Cardiac fibroblast (primary cell): ENCODE measurements around the gene FARSA.

ENCODE experiments used
- DNase-seq, 2 donors: peaks; one replicate each; pipeline versions ENCODE4 v3.0.0 to v3.0.0-alpha.2; 2010; ENCODE audit warnings: low read depth in 2 of 2
- H3K4me3 ChIP-seq, 2 donors: replicated peaks in 1 of 2; 1 replicate in 1 of 2; 2 replicates in 1 of 2; pipeline ENCODE4 v1.5.1; 2011; ENCODE audit warnings: low read depth in 2 of 2, low read length in 2 of 2, mild to moderate bottlenecking in 2 of 2, moderate library complexity in 1 of 2
- TF ChIP-seq, protein P1 (sequence below): IDR thresholded peaks from one replicate; pipeline ENCODE4 v1.5.1; 2011; ENCODE audit warnings: low read depth, mild to moderate bottlenecking, low read length, inconsistent platforms

FARSA gene

DNA sequence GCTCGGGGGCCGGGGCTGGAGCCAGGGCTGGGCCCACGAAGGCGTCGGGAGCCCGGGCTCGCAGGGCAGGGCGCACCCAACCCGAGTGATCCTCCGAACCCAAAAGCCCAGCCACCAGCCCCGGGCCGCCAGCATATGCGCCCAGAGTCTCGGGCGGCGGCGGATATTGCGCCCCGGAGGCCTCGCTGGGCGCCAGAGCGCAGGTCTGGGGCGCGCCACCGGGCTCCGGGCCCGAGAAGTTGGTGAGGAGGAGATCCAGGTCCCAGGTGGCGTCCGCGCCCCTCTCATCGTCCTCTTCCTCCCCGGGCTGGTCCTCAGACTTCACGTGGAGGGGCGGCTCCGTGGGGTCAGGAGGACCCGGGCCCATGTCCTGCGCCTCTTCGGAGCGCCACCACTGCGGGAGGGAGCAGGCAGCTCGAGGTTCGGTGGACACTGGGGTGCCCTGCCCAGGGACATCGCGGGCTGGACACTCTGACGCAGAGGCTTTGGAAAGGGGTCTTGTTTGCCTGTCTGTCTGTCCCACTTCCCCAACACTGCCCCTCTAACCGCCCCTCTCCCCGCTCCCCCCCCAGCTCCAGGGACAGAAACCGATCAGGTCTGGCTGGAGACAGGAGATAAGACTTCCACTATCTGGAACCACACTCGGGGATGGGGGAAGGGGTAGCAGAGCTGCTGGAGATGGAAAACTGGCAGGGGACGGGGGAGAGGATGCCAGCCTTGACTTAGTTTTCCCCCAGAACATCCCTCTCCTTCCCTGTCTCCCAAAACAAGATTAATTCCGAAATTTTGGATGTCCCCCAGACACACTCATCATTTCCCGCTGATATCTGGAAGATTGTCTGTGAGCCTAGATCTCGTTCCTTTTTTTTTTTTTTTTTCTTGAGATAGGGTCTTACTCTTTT, 47.5 kb downstream of the FARSA start:
- H3K4me3 ChIP-seq = peak overlapping the region; percentile 11 to 35
- TF ChIP-seq, protein P1, sequence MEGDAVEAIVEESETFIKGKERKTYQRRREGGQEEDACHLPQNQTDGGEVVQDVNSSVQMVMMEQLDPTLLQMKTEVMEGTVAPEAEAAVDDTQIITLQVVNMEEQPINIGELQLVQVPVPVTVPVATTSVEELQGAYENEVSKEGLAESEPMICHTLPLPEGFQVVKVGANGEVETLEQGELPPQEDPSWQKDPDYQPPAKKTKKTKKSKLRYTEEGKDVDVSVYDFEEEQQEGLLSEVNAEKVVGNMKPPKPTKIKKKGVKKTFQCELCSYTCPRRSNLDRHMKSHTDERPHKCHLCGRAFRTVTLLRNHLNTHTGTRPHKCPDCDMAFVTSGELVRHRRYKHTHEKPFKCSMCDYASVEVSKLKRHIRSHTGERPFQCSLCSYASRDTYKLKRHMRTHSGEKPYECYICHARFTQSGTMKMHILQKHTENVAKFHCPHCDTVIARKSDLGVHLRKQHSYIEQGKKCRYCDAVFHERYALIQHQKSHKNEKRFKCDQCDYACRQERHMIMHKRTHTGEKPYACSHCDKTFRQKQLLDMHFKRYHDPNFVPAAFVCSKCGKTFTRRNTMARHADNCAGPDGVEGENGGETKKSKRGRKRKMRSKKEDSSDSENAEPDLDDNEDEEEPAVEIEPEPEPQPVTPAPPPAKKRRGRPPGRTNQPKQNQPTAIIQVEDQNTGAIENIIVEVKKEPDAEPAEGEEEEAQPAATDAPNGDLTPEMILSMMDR = no peak
- peak in 1 of 2 donors; percentile 16 for DNase-seq

DNA sequence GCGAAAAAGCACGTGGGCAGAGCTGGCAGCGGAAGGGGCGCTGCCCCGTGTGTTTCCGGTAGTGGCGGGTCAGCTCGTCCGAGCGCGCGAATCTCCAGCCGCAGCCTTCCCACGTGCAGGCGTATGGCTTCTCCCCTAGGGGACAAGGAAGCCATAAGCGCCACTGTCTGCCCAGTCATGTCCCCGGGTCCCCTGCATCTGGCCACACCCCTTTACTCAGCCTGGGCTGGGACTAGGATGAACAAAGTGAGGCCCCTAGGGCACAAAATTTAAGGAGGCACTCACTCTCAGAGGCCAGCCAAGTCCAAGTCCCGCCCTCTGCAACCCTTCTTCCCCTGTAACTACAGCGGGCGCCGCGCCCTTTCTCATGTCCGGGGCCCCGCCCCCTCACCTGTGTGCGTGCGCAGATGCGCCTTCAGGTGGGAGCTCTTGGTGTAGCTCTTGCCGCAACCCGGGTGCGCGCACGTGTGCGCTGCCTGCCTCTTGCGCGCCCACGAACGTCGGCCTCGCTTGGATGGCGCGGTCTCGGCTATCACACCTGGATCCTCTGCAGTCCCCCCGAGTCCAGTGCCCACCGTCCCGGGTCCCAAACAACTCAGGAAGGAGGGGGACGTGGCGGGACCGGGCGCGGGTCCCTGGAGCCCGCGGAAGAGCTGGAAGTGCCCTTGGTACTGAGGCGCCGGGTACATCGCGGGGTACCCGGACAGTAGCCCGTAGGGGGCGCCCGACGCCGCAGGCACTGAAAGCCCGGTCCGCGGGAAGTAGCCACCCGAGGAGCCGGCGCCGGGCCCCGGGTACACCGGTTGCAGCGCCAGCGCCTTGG, 48.4 kb downstream of the FARSA start:
- TF ChIP-seq, protein P1 = peak; percentile 60
- H3K4me3 ChIP-seq = peak overlapping the region; percentile 23 to 35
- peak; percentile 65 to 68 for DNase-seq

DNA sequence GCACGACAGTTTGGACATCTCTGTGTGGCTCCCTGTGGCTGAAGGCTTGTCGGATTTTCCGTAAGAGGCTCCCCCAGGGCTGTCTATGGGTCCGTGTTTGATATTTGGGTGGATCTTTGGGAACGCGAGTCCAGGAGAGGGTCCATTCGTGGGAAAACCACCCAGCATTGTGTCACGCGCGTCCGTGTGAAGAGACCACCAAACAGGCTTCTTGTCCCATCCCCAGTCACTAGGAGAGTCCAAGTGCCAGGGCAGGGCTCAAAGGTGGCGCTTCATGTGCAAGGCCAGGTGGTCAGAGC, 48.9 kb downstream of the FARSA start:
- DNase-seq = no peak
- TF ChIP-seq, protein P1 = no peak

DNA sequence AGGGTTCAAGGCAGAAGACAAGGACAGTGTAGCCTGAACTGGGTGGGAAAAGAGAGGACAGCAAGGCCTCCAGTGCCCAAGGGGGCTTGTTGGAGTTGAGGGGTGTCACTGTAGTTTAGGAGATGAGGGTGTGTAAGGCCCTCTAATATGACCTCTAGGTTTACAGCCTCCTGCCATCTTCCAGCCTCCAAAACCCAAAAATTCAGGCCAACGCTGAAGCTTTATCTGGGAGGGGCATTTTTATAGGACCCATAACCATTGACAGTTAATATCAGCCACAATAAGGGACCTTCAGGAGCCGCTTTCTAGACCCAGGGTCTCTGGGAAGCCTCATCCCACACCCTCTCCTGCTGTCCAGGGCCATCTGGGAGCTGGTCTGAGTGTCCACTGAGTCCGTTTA, 49.3 kb downstream of the FARSA start:
- DNase-seq = no peak
- no peak overlapping the region for H3K4me3 ChIP-seq
- TF ChIP-seq, protein P1 = no peak

More for the DNA sequence above, 48.9 kb downstream of the FARSA start:
- H3K4me3 ChIP-seq = no peak overlapping the region

DNA sequence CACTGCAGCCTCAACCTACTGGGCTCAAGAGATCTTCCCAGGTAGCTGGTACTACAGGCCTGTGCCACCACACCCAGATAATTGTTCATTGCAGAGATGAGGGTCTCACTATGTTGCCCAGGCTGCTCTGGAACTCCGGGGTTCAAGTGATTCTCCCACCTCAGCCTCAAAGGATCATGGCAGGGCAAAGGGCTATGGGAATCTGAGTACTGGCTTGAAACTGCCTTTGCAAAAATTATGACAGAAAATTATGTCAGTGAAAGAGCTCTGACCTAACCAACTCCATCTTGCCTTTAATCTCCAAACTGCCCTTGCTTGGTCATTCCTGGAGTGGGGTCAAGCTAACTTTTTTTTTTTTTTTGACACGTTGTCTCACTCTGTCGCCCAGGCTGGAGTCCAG, 50.9 kb downstream of the FARSA start:
- TF ChIP-seq, protein P1 = no peak
- no peak overlapping the region for H3K4me3 ChIP-seq

DNA sequence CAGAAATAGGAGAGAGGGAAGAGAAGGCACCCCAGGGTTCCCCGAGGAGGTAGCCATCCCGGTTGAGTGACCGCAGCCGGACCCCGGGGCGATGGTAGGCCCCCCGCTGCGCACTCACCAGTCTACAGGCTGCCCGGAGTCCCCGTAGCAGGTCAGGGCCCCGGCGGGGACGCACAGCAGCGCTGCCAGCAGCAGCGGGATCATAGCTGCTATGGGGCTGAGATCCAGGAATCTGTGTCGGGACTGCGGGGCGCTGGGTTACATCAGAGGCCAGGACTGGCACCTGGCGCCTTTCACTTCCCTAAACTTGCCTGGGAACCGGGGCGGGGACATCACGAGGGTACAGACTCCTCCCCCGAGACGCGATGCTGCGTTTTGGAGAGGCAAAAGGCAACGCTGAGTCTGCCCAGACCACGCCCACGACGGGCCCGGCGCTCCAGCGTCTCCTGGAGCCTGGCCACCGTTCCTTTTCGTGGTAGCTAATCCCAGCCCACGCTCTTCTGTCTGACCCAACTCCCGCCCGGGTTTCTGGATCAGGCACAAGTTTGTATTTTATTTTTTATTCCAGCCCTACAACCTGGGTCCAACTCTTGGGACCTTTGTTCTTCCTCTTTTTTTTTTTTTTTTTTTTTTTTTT, 52.2 kb downstream of the FARSA start, which contains the start of gene DNASE2:
DNASE2 (minus strand) TSS at position 278 of the 637 bp plus-strand sequence; CDS start at position 204, 74 bp downstream.
- TF ChIP-seq, protein P1 = no peak
- H3K4me3 ChIP-seq = peak within 1 kb of the TSS; percentile 77 to 89
- peak; percentile 93 to 96 for DNase-seq

More for the DNA sequence above, 50.9 kb downstream of the FARSA start:
- no peak for DNase-seq
